OCI-LY7 (cell line): ENCODE measurements around the gene FAM111B.

Source experiments
- CTCF ChIP-seq: fragments of 200-600 bp; sonication (generic); conservative IDR thresholded peaks from 2 replicates; pipeline ENCODE4 v1.5.1; 2014; ENCODE audit warnings: mild to moderate bottlenecking, antibody characterized with exemption, low read length, moderate library complexity, mixed read lengths
- EZH2phosphoT487 ChIP-seq: fragments of 200-600 bp; sonication (generic); IDR thresholded peaks from 2 replicates; pipeline ENCODE4 v1.6.1; 2018; ENCODE audit warnings: low read depth, borderline replicate concordance, mild to moderate bottlenecking, mixed run types, antibody characterized with exemption, low read length, moderate library complexity, mixed read lengths

GRCh38 chr11:59151761-59152160 lies 44.7 kb downstream of the FAM111B start:
- TF ChIP-seq CTCF (no peak), EZH2phosphoT487 (no peak)
